Myocyte (in vitro differentiated cells): ENCODE data around the gene CCNI. TPM values are rescaled to one million over a fixed set of nuclear protein-coding genes. Genes with fewer than 3 reads are reported as not detected.
A peak's percentile ranks its signal among the peaks of the same experiment; 100 is the strongest.
"Not testable (repeated sequence)": the region's sequence is repeated elsewhere in the genome, so short reads cannot be mapped to it uniquely, and the experiment has no call there.

Experiments used
- DNase-seq: peaks from one replicate; pipeline ENCODE4 v3.0.0-alpha.2; 2012; ENCODE audit warnings: low read depth
- polyA plus RNA-seq: library from polyadenylated mRNA; unstranded; fragments of >200 nt; gene quantifications from one replicate; pipeline ENCODE4 v1.2.1, GENCODE V29; 2012; ENCODE audit warnings: missing spikeins
- total RNA-seq: library from RNA; depleted of rRNA; stranded (reverse); fragments of >200 nt; gene quantifications from 2 replicates; pipeline ENCODE4 v1.2.3, GENCODE V29; 2014

CCNI gene
- total RNA-seq: 202 and 253 TPM in 2 replicates
- polyA plus RNA-seq: 192 TPM

- peak; percentile 98 for DNase-seq
These were observed at the start of gene CCNI for GRCh38 chr4:77075869-77076799. Gene CCNI, minus strand, starts transcription at chr4:77075989. Its CDS starts 9,627 bp downstream, at chr4:77066362.

- DNase-seq: no peak
These were observed 48.8 kb upstream of the CCNI start for GRCh38 chr4:77124576-77124975.

- no peak for DNase-seq
These were observed 47.6 kb upstream of the CCNI start for GRCh38 chr4:77123411-77123810.

- DNase-seq: no peak
These were observed 46.9 kb upstream of the CCNI start for GRCh38 chr4:77122656-77123055.

- no peak for DNase-seq
These were observed 46.0 kb upstream of the CCNI start for GRCh38 chr4:77121736-77122240.

GRCh38 chr4:77120886-77121508 lies 45.2 kb upstream of the CCNI start:
- no peak for DNase-seq

- no peak for DNase-seq
These were observed 41.9 kb upstream of the CCNI start for GRCh38 chr4:77117721-77118120.

- no peak for DNase-seq
These were observed 37.3 kb upstream of the CCNI start for GRCh38 chr4:77113069-77113468.

GRCh38 chr4:77110730-77111129 lies 34.9 kb upstream of the CCNI start:
- no peak for DNase-seq

- DNase-seq: peak; percentile 71
These were observed 29.2 kb upstream of the CCNI start for GRCh38 chr4:77104791-77105540.

GRCh38 chr4:77104388-77104787 lies 28.6 kb upstream of the CCNI start:
- DNase-seq: no peak

- no peak for DNase-seq
These were observed 24.4 kb upstream of the CCNI start for GRCh38 chr4:77100234-77100633.

GRCh38 chr4:77097611-77098010 lies 21.8 kb upstream of the CCNI start:
- DNase-seq: no peak

GRCh38 chr4:77095101-77095821 lies 19.5 kb upstream of the CCNI start:
- DNase-seq: peak; percentile 81

- no peak for DNase-seq
These were observed 18.7 kb upstream of the CCNI start for GRCh38 chr4:77094496-77094895.

- DNase-seq: peak; percentile 15
These were observed 17.6 kb upstream of the CCNI start for GRCh38 chr4:77093401-77093800.

GRCh38 chr4:77092975-77093374 lies 17.2 kb upstream of the CCNI start:
- DNase-seq: peak; percentile 28

GRCh38 chr4:77089866-77090265 lies 14.1 kb upstream of the CCNI start:
- DNase-seq: peak; percentile 58

GRCh38 chr4:77087027-77087426 lies 11.2 kb upstream of the CCNI start:
- DNase-seq: not testable (repeated sequence)

GRCh38 chr4:77084019-77084639 lies 8.3 kb upstream of the CCNI start:
- DNase-seq: no peak
